ACHN (cell line): ENCODE measurements around the gene TPPP3.
A peak's percentile ranks its signal among the peaks of the same experiment; 100 is the strongest.
"Not testable (repeated sequence)": the region's sequence is repeated elsewhere in the genome, so short reads cannot be mapped to it uniquely, and the experiment has no call there.

Experiments
- DNase-seq: peaks from one replicate; pipeline ENCODE4 v3.0.0-alpha.2; 2015
- in situ Hi-C: cut with HindIII; loops from 2 replicates; pipeline ENCODE4 v1.10.0; 2017; ENCODE audit warnings: low sequenced_read_pairs, low pct_ligation_motif_present, low pct_unique_long_range_greater_than_20kb

TPPP3 gene

DNA sequence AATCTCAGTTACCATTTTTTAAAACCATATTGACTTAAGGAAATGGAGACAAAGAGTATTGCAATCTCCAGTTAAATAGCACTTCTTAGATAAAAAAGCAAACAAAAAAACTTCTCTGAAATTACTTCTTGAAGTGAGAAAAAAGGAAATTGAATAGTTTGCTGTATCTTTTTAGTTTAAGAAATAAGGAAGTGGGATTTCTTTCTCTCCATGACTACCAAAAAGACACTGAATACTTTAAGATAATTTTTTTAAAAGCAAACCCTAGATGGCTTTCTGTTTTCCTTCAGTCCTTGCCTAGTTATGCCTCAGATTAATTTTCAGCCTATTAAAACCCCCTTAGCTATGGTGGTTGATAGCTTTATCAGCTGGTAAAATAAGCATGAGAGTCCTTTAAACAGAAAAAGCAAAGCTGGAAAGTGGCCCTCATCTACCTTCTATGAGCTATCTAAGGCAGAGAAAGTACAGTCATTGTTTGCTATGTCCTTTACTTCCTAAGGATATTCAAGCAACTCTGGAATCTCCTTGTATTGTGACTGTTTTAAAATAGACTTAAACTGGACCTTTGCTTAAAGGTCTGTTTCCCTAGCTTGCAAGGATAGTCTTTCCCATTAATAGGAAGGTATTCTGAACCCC, 28.6 kb downstream of the TPPP3 start:
- DNase-seq, result no peak
- in situ Hi-C loops, result no loop called here

GRCh38 chr16:67361038-67361437, 32.3 kb downstream of the TPPP3 start:
- in situ Hi-C loops, result no loop called here
- DNase-seq, result no peak

- in situ Hi-C loops, DNase-seq: not testable (repeated sequence)
Measured at GRCh38 chr16:67359540-67360269, 33.6 kb downstream of the TPPP3 start.

DNA sequence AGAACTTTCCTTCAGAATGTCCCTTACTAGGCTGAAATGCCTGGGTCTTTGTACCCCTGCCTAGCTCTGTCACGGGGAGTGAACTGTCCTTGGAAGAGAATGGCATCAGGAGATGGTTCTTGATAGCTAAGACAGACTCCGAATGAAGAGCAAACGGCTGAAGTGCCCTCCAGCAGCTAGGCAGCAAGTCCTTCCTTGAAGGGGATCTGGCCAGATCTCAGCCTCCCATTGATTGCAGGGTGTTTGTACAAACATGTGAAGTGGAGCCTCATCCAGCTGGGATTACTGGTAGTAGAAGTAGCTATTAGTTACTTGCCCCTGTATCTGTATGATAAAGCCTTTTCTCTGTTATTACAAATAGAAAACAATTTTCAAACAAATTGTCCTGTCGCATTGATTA, 35.7 kb downstream of the TPPP3 start:
- DNase-seq, result no peak
- in situ Hi-C loops, result no loop called here

DNA sequence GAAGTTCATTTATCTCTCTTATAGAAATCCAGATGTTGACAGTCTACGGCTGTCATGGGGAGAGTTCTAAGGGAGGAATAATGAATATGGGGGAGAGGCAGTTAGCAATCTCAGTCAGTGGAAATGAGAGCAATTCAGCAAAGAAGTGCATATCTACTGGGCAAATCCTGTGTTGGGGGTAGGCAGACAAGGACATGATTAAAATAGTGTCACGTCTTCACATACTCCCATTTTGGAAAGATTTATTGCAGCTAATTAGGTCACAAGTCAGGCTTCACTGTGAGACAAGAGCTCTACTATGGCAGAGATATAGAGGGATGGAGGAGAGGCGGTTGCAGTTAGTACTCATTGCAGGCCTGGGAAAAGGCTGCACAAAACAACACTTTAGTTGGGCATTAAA, 36.9 kb downstream of the TPPP3 start:
- no peak for DNase-seq

DNA sequence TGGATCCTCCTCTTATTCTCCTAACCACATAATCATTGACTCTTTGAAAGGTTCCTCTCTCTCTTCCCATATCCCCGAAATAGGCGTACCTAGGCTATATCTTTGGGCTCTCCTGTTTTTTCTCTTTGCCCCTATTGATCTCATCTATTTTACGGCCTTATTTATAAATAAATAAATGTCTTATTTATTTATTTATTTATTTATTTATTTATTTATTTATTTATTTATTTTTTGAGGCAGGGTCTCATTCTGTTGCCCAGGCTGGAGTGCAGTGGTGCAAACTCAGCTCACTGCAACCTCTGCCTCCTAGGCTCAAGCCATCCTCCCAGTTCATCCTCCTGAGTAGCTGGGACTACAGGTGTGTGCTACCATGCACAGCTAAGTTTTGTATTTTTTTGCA, 40.8 kb downstream of the TPPP3 start:
- DNase-seq, in situ Hi-C loops: not testable (repeated sequence)

More for the DNA sequence above, 36.9 kb downstream of the TPPP3 start:
- in situ Hi-C loops, result no loop called here

GRCh38 chr16:67350324-67350723, 43.0 kb downstream of the TPPP3 start:
- DNase-seq, result no peak
- in situ Hi-C loops, result no loop called here

DNA sequence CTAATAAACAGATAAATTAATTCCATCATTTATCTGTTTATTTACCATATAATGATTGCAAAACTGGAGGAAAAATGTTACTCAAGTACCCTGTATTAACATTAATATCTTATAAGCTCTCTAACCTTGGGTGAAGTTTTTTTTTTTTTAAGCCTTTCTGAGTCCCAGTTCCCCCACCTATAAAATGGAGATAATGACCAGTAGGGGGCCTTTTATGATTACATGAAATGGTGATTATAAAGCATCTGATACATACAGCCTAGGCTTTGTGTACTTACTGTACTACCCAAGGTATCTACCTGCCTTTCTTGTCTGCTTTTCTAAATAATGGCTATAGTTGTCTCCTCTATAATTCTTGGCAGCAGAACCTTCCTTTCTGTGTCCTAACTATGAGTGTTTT, 44.1 kb downstream of the TPPP3 start:
- DNase-seq, result peak; percentile 66
- in situ Hi-C loops, result no loop called here

DNA sequence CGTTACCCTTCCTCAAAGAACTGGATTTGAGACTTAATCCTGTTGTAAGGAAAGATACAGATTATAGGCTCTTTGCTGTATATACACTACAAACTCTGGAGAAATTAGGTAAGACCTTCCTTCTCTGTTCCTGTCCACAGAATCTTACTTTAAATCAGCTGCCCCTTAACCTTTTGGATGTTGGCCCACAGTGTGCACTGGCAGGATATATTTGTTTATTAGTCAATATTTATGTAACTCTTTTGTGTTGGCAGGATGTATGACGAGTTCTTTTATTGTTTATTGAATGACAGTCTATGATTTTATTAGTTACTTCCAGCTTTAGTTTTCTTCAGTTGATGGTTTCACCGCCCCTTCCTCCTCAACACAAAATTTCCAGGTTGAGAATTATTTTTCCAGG, 47.0 kb downstream of the TPPP3 start:
- in situ Hi-C loops, result no loop called here
- no peak for DNase-seq

GRCh38 chr16:67345401-67345800, 47.9 kb downstream of the TPPP3 start:
- in situ Hi-C loops, result no loop called here
- DNase-seq, result no peak

DNA sequence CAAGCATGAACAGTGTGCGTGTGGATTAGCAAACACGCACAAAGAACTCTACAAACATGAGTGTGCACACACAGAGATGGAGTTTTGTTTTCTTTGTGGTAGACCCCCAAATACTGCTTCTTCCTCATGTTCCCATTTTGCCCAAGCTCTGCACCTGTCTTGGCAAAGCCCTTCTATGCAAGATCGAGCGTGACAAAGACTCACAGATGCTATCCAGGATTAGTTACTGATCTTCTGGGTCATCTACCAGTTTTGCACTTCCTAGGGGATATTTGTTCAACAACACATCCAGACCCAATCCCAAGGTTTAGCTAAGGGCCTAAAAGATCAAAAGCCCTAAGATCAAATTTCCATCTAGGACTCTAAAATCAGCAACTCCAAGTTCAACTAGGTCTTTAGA, 50.7 kb downstream of the TPPP3 start:
- no peak for DNase-seq
- in situ Hi-C loops, result no loop called here

DNA sequence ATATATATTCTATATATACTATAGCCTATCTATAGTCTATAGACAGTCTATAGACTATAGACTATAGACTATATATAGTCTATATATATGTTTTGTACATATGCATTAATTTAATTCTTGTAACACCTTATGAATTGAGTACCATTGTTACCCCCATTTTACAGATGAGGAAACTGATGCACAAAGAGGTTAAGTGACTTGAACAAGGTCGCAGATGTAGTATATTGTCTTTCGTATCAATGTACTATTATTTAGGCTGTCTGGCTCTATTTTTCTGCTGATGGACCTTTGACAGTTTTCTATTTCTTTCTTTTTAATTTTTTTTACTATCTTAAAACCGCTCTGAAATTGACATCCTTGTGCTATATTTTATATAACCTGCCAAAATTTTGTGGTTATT, 52.0 kb downstream of the TPPP3 start:
- in situ Hi-C loops, result no loop called here
- no peak for DNase-seq
